A673 (cell line): ENCODE data around the gene ZSCAN10. TPM values are rescaled to one million over a fixed set of nuclear protein-coding genes. Genes with fewer than 3 reads are reported as not detected.

Source experiments
- BruUV-seq: library from RNA; stranded (reverse); fragments of 400-500 nt; replicated peaks from 2 replicates; lab custom pipeline; 2021; lab: Mats Ljungman, UMichigan
- CTCF ChIA-PET: fragments of 300-600 bp; sonication (Branson Sonifier 250); formaldehyde crosslinking; loops from one replicate; lab custom pipeline; 2022; ENCODE audit warnings: antibody characterized with exemption; lab: Charles Lee
- POLR2A ChIA-PET: fragments of 300-600 bp; sonication (Branson Sonifier 250); formaldehyde crosslinking; loops from one replicate; lab custom pipeline; 2022; ENCODE audit warnings: antibody characterized with exemption; ENCODE audit not compliant: low non-redundant PET; lab: Charles Lee
- DNase-seq: peaks from one replicate; pipeline ENCODE4 v3.0.0-alpha.2; 2015; ENCODE audit warnings: low spot score
- H3K27ac ChIP-seq: fragments of 200-600 bp; sonication (generic); 2 replicates; pipeline ENCODE4 v1.5.1; 2016; ENCODE audit warnings: mixed run types, low read depth, mild to moderate bottlenecking, mixed read lengths, antibody characterized with exemption, low read length; ENCODE audit not compliant: poor library complexity, severe bottlenecking
- H3K27me3 ChIP-seq: fragments of 200-600 bp; sonication (generic); replicated peaks from 2 replicates; pipeline ENCODE4 v1.6.1; 2017; ENCODE audit warnings: mixed run types, low read depth, mild to moderate bottlenecking, mixed read lengths, antibody characterized with exemption, low read length; ENCODE audit not compliant: insufficient read depth, poor library complexity
- H3K36me3 ChIP-seq: fragments of 200-600 bp; sonication (generic); 2 replicates; pipeline ENCODE4 v1.6.1; 2016; ENCODE audit warnings: mixed run types, mild to moderate bottlenecking, mixed read lengths, antibody characterized with exemption, low read length; ENCODE audit not compliant: insufficient read depth, poor library complexity, severe bottlenecking
- H3K4me1 ChIP-seq: fragments of 200-600 bp; sonication (generic); 2 replicates; pipeline ENCODE4 v1.6.1; 2017; ENCODE audit warnings: mixed run types, mild to moderate bottlenecking, mixed read lengths, antibody characterized with exemption, low read length; ENCODE audit not compliant: insufficient read depth, poor library complexity, severe bottlenecking
- H3K4me3 ChIP-seq: fragments of 200-600 bp; sonication (generic); 2 replicates; pipeline ENCODE4 v1.5.1; 2016; ENCODE audit warnings: low read depth, mixed run types, mild to moderate bottlenecking, mixed read lengths, low read length; ENCODE audit not compliant: poor library complexity, severe bottlenecking
- H3K9me3 ChIP-seq: fragments of 200-600 bp; sonication (generic); 2 replicates; pipeline ENCODE4 v1.6.1; 2016; ENCODE audit warnings: mixed run types, low read depth, mild to moderate bottlenecking, mixed read lengths, antibody characterized with exemption, low read length; ENCODE audit not compliant: poor library complexity, severe bottlenecking
- EZH2 ChIP-seq: fragments of 200-600 bp; sonication (generic); IDR thresholded peaks from 2 replicates; pipeline ENCODE4 v1.6.1; 2017; ENCODE audit warnings: borderline replicate concordance, low read depth, mild to moderate bottlenecking, mixed read lengths, antibody characterized with exemption, low read length; ENCODE audit not compliant: poor library complexity, severe bottlenecking
- intact Hi-C: fragments of 100-400 bp; cut with micrococcal nuclease; formaldehyde crosslinking; loops from one replicate; pipeline ENCODE4 v1.10.0; 2022; ENCODE audit not compliant: unreplicated experiment
- total RNA-seq: library from RNA; stranded (reverse); gene quantifications from 2 replicates; pipeline ENCODE4 v1.2.3, GENCODE V29; 2021
- TF ChIP-seq, protein P1 (sequence below): fragments of 300-800, 200-600 bp; sonication (generic); conservative IDR thresholded peaks from 2 replicates; pipeline ENCODE4 v1.5.1; 2017; ENCODE audit warnings: low read depth, mild to moderate bottlenecking, antibody characterized with exemption, low read length, moderate library complexity, mixed read lengths

The ZSCAN10 gene
- total RNA-seq, 1 experiment from 2014 or later = not detected

DNA sequence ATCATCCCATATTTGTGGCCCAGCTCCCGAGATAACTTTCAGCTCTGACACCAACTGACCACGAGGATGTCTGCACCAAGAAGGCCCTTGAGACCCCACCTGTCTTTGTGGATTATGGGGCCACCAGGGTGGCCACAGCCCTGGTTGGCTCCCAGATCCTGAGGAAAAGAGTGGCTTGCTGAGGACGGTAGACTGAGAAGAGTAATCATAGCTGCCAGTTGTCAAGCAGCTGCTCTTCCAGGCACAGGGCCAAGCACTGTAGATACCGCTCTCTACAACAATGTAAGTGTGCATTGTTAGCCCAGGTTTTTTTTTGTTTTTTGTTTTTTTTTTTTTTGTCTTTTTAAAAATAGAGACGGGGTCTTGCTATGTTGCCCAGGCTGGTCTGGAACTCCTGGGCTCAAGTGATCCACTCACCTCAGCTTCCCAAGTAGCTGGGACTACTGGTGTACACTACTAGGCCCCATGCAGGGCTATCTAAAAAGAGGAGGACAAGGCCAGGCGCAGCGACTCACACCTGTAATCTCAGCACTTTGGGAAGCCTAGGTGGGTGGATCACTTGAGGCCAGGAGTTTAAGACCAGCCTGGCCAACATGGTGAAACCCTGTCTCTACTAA is 22.9 kb upstream of the ZSCAN10 start:
- H3K27me3 ChIP-seq = no peaks in the 10 kb centered on the region
- no TSS peak for BruUV-seq
- CTCF ChIA-PET = interaction anchor here (0.7 kb wide), 1 partner anchor 47 kb away, joined by 3 read pairs; no protein-coding TSS in a partner anchor
- no peak overlapping the region for H3K27ac ChIP-seq
- peaks cover 6% of the 10 kb centered on the region for H3K36me3 ChIP-seq
- TF ChIP-seq EZH2 = no peak
- TF ChIP-seq, protein P1, sequence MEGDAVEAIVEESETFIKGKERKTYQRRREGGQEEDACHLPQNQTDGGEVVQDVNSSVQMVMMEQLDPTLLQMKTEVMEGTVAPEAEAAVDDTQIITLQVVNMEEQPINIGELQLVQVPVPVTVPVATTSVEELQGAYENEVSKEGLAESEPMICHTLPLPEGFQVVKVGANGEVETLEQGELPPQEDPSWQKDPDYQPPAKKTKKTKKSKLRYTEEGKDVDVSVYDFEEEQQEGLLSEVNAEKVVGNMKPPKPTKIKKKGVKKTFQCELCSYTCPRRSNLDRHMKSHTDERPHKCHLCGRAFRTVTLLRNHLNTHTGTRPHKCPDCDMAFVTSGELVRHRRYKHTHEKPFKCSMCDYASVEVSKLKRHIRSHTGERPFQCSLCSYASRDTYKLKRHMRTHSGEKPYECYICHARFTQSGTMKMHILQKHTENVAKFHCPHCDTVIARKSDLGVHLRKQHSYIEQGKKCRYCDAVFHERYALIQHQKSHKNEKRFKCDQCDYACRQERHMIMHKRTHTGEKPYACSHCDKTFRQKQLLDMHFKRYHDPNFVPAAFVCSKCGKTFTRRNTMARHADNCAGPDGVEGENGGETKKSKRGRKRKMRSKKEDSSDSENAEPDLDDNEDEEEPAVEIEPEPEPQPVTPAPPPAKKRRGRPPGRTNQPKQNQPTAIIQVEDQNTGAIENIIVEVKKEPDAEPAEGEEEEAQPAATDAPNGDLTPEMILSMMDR = no peak
- no peak for DNase-seq
- POLR2A ChIA-PET = interaction anchor here (0.6 kb wide), 2 partner anchors 9 to 13 kb away, joined by 3 to 15 read pairs; no protein-coding TSS in a partner anchor
- intact Hi-C loops = no loop called here
- H3K9me3 ChIP-seq = no peaks in the 10 kb centered on the region
- H3K4me3 ChIP-seq = no peak overlapping the region
- no peaks in the 10 kb centered on the region for H3K4me1 ChIP-seq

DNA sequence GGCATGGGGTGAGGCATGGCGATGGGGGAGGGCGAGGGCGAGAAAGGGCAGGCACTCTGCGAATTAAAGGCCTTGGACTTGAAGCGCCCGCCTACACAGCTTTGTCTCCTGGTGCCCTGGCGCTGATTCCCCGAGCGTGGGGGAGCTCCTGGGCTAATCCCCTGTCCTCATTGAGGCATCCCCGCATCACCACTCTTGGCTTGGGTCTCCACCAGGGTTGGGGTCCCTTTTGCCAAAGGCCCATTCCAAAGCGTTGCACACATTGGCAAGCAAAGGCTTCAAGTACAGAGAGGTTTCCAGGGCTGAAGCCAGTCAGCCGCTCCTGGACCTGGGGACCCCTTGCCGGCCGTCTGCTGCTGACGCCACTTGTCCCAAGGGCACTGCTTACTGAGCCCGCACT is 21.3 kb upstream of the ZSCAN10 start:
- no peak for DNase-seq
- intact Hi-C loops = no loop called here
- ChIA-PET CTCF (interaction anchor here (0.5 kb wide), 1 partner anchor 92 kb away, joined by 5 read pairs; no protein-coding TSS in a partner anchor), POLR2A (no interaction called here)
- no peak overlapping the region for H3K27ac ChIP-seq
- H3K4me1 ChIP-seq = no peaks in the 10 kb centered on the region
- peaks cover 6% of the 10 kb centered on the region for H3K36me3 ChIP-seq
- H3K9me3 ChIP-seq = no peaks in the 10 kb centered on the region
- TF ChIP-seq, protein P1 = no peak
- H3K4me3 ChIP-seq = no peak overlapping the region
- no peaks in the 10 kb centered on the region for H3K27me3 ChIP-seq
- no TSS peak for BruUV-seq

DNA sequence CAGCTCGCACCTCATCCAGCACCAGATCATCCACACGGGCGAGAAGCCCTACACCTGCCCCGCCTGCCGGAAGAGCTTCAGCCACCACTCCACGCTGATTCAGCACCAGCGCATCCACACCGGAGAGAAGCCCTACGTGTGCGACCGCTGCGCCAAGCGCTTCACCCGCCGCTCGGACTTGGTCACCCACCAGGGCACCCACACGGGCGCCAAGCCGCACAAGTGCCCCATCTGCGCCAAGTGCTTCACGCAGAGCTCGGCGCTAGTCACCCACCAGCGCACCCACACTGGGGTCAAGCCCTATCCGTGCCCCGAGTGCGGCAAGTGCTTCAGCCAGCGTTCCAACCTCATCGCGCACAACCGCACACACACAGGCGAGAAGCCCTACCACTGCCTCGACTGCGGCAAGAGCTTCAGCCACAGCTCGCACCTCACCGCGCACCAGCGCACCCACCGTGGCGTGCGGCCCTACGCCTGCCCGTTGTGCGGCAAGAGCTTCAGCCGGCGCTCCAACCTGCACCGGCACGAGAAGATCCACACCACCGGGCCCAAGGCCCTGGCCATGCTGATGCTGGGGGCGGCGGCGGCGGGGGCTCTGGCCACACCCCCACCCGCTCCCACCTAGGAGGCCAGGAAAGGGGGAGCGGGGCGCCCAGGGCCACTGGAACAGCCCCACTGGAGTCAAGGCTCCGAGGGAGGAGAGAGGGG is 20.8 kb upstream of the ZSCAN10 start:
- intact Hi-C loops = no loop called here
- Histone ChIP-seq H3K9me3 (no peaks in the 10 kb centered on the region), H3K36me3 (peaks cover 8% of the 10 kb centered on the region), H3K4me3 (no peak overlapping the region), H3K4me1 (no peaks in the 10 kb centered on the region), H3K27me3 (no peaks in the 10 kb centered on the region), H3K27ac (no peak overlapping the region)
- ChIA-PET CTCF (interaction anchor here (0.5 kb wide), 1 partner anchor 91 kb away, joined by 5 read pairs; no protein-coding TSS in a partner anchor), POLR2A (no interaction called here)
- no peak for DNase-seq
- no TSS peak for BruUV-seq
- TF ChIP-seq, protein P1 = no peak
- TF ChIP-seq EZH2 = no peak
